ENCODE measurements around the gene STK32C.
"Not testable (repeated sequence)": the region's sequence is repeated elsewhere in the genome, so short reads cannot be mapped to it uniquely, and the experiment has no call there.

The STK32C gene

DNA sequence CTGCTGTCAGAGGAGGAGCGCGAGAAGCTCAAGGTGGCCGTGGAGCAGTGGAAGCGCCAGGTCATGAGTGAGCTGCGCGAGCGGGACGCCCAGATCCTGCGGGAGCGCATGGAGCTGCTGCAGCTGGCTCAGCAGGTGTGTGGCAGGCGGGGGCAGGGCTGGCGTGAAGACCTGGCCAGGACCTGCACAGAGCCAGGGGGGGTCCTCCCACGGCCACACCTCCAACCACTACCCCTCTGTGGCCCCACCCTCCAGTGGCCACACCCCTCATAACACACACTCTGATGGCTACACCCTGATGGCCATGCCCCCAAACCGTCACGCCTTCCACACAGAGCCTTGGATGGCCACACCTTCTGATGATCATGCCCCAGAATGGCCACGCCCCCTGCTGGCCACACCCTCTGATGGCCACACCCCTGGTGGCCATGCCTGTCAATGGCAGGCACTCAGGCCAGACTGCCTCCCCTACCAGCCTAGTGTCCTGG is 144.4 kb downstream of the STK32C start:
- no peak for TF ChIP-seq POLR2AphosphoS5 (IDR thresholded peaks at IDR 0.05; ENCODE audit: low read depth)
- no peak for TF ChIP-seq GABPA (IDR thresholded peaks at IDR 0.05; ENCODE audit: low read depth)
- no peak for TF ChIP-seq SPI1 (IDR thresholded peaks at IDR 0.05; ENCODE audit: borderline replicate concordance, low read depth)
- no peak for TF ChIP-seq REST (IDR thresholded peaks at IDR 0.05; ENCODE audit: insufficient replicate concordance, low read depth)
- TF ChIP-seq, protein P1, sequence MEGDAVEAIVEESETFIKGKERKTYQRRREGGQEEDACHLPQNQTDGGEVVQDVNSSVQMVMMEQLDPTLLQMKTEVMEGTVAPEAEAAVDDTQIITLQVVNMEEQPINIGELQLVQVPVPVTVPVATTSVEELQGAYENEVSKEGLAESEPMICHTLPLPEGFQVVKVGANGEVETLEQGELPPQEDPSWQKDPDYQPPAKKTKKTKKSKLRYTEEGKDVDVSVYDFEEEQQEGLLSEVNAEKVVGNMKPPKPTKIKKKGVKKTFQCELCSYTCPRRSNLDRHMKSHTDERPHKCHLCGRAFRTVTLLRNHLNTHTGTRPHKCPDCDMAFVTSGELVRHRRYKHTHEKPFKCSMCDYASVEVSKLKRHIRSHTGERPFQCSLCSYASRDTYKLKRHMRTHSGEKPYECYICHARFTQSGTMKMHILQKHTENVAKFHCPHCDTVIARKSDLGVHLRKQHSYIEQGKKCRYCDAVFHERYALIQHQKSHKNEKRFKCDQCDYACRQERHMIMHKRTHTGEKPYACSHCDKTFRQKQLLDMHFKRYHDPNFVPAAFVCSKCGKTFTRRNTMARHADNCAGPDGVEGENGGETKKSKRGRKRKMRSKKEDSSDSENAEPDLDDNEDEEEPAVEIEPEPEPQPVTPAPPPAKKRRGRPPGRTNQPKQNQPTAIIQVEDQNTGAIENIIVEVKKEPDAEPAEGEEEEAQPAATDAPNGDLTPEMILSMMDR (IDR thresholded peaks at IDR 0.05; ENCODE audit: insufficient read depth, low read length), result no peak
- no peak for DNase-seq (ENCODE audit: low read depth in 1 of 2, low spot score in 1 of 2)

GRCh38 chr10:132162590-132163277 is 145.0 kb downstream of the STK32C start:
- no peak overlapping the region for H3K27ac ChIP-seq (replicated peaks)
- TF ChIP-seq SPI1 (IDR thresholded peaks at IDR 0.05; ENCODE audit: borderline replicate concordance, low read depth) (no peak), POLR2AphosphoS5 (IDR thresholded peaks at IDR 0.05; ENCODE audit: low read depth) (no peak), GABPA (IDR thresholded peaks at IDR 0.05; ENCODE audit: low read depth) (no peak), REST (IDR thresholded peaks at IDR 0.05; ENCODE audit: insufficient replicate concordance, low read depth) (no peak)
- TF ChIP-seq, protein P1 (IDR thresholded peaks at IDR 0.05; ENCODE audit: insufficient read depth, low read length), result no peak
- peaks cover 2% of the 10 kb centered on the region for H3K27me3 ChIP-seq (ENCODE audit: insufficient read depth, poor library complexity, severe bottlenecking)
- no peak overlapping the region for H3K4me3 ChIP-seq (replicated peaks; ENCODE audit: insufficient read depth, low read length)
- DNase-seq (ENCODE audit: low read depth in 1 of 2, low spot score in 1 of 2), result no peak

More for the DNA sequence above, 144.4 kb downstream of the STK32C start:
- Histone ChIP-seq H3K4me3 (replicated peaks; ENCODE audit: insufficient read depth, low read length) (no peak overlapping the region), H3K27me3 (ENCODE audit: insufficient read depth, poor library complexity, severe bottlenecking) (peaks cover 2% of the 10 kb centered on the region), H3K27ac (replicated peaks) (no peak overlapping the region)

DNA sequence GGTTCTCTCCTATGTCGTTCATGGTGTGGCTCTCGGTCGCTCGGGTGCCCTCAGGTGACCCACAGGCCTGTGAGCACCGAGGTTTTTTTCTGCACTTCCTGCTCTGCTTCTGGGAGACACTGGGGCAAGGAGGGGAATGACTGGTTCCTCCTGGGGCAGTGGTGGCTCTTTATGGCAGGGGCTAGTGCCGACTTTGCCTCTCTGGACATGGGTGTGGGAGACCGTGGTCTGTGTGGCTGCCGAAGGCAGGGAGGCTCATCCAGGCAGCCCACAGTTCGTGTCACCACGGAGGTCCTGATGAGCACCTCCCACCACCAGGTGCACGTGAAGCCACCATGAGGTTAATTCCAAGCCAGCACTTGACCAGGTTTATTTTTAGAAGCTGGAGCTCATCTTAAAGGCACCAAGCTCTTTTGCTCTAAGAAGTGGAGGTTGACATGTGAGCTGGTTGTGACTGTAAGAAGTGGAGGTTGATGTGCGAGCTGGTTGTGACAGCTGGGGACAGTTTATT is 145.7 kb downstream of the STK32C start:
- H3K4me3 ChIP-seq (replicated peaks; ENCODE audit: insufficient read depth, low read length), result no peak overlapping the region
- no peak overlapping the region for H3K27ac ChIP-seq (replicated peaks)
- DNase-seq (ENCODE audit: low read depth in 1 of 2, low spot score in 1 of 2), result no peak
- no peak for TF ChIP-seq REST (IDR thresholded peaks at IDR 0.05; ENCODE audit: insufficient replicate concordance, low read depth)
- TF ChIP-seq, protein P1 (IDR thresholded peaks at IDR 0.05; ENCODE audit: insufficient read depth, low read length), result no peak
- TF ChIP-seq POLR2AphosphoS5 (IDR thresholded peaks at IDR 0.05; ENCODE audit: low read depth), result no peak
- peaks cover 2% of the 10 kb centered on the region for H3K27me3 ChIP-seq (ENCODE audit: insufficient read depth, poor library complexity, severe bottlenecking)

DNA sequence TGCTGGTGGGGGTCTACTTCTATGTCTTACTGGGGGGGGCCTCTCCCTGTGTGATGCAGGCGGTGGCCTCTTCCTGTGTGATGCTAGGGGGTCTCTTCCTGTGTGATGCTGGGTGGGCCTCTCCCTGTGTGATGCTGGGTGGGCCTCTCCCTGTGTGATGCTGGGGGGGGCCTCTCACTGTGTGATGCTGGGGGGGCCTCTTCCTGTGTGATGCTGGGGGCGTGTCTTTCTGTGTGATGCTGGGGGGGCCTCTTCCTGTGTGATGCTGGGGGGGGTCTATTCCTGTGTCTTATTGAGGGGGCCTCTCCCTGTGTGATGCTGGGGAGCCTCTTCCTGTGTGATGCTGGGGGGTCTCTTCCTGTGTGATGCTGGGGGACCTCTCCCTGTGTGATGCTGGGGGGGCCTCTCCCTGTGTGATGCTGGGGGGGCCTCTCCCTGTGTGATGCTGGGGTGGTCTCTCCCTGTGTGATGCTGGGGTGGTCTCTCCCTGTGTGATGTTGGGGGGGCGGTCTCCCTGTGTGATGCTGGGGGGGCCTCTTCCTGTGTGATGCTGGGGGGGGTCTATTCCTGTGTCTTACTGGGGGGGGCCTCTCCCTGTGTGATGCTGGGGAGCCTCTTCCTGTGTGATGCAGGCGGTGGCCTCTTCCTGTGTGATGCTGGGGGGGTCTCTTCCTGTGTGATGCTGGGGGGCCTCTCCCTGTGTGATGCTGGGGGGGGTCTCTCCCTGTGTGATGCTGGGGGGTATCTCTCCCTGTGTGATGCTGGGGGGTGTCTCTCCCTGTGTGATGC is 146.7 kb downstream of the STK32C start:
- not testable (repeated sequence) for H3K4me3 ChIP-seq (replicated peaks; ENCODE audit: insufficient read depth, low read length); H3K27me3 ChIP-seq (ENCODE audit: insufficient read depth, poor library complexity, severe bottlenecking); DNase-seq (ENCODE audit: low read depth in 1 of 2, low spot score in 1 of 2); H3K27ac ChIP-seq (replicated peaks)

DNA sequence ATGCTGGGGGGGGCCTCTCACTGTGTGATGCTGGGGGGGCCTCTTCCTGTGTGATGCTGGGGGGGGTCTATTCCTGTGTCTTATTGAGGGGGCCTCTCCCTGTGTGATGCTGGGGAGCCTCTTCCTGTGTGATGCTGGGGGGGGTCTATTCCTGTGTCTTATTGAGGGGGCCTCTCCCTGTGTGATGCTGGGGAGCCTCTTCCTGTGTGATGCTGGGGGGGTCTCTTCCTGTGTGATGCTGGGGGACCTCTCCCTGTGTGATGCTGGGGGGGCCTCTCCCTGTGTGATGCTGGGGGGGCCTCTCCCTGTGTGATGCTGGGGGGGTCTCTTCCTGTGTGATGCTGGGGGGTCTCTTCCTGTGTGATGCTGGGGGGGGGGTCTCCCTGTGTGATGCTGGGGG is 147.5 kb downstream of the STK32C start:
- H3K27me3 ChIP-seq (ENCODE audit: insufficient read depth, poor library complexity, severe bottlenecking); H3K4me3 ChIP-seq (replicated peaks; ENCODE audit: insufficient read depth, low read length); DNase-seq (ENCODE audit: low read depth in 1 of 2, low spot score in 1 of 2); H3K27ac ChIP-seq (replicated peaks): not testable (repeated sequence)
